ENCODE measurements around the gene YBX1.
"Not testable (repeated sequence)": the region's sequence is repeated elsewhere in the genome, so short reads cannot be mapped to it uniquely, and the experiment has no call there.

The YBX1 gene

DNA sequence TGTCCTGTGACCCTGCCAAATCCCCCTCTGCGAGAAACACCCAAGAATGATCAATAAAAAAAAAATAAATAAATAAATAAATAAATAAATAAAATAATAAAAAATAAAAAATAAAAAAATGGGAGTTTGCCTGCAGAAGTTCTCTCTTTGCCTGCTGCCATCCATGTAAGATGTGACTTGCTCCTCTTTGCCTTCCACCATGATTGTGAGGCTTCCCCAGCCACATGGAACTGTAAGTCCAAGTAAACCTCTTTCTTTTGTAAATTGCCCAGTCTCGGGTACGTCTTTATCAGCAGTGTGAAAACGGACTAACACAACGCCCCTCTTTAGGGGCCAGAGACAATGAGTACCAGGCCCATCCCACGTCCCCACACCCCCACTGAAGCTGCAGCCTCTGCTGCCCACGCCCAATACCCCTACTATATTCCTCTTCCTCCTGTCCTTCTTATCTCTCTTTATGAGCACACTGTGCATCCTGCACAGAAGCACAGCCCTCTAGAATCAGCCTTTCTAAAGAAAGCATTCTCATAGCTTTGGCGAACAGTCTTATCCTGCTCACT lies 69.4 kb downstream of the YBX1 start:
- DNase-seq = not testable (repeated sequence)

DNA sequence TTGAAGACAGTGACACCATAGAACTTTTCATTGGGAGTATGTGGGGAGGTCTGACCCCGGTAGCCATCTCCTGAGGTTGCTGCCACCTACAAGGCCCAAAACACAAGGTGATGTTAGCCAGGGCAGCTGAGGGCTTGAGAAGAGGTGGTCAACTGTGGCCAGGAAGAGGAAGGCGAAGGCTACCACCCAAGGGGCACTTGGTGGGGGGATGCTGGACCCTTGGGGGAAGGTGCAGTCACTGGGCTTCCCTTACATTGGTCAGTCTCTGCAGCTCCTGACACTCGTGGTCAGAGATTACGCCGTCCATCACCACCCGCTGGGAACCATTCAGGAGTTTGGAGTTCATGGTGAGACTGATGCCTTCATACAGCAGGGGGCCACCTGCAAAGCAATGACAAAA lies 70.1 kb downstream of the YBX1 start:
- no peak for DNase-seq

DNA sequence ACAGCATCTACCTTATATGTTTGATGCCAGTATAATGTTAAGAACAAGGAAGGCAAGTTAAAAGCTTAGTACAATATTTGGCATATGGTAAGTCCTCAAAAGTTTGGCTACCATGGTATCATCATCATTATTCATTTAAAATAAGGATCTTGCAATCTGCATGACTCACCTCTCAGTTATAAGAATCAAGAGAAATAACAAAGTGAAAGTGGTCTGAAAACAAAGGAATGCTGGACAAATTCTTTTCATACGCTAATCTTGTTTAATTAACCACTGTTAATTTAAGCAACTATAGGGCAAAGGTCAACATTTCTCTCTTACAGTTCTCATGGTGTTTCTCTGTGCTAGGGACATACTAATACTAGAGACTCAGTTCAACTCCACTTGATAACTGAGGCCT lies 70.9 kb downstream of the YBX1 start:
- DNase-seq = no peak

Measured in NCI-H1105 treated with DMSO at 0.1 percent for 48 hours (cell line).